Fibroblast of the aortic adventitia (primary cell): ENCODE data around the gene DAAM2. TPM values are rescaled to one million over a fixed set of nuclear protein-coding genes. Genes with fewer than 3 reads are reported as not detected.

ENCODE experiments used
- DNase-seq: peaks from one replicate; pipeline ENCODE4 v3.0.0-alpha.2; 2010; ENCODE audit warnings: low read depth
- H3K4me3 ChIP-seq: 2 replicates; pipeline ENCODE4 v1.5.1; 2011; ENCODE audit warnings: low read depth, mild to moderate bottlenecking, control low read depth, low read length, moderate library complexity
- total RNA-seq: library from RNA; depleted of rRNA; stranded (reverse); fragments of >200 nt; gene quantifications from 2 replicates; pipeline ENCODE4 v1.2.3, GENCODE V29; 2012; ENCODE audit warnings: low replicate concordance
- TF ChIP-seq, protein P1 (sequence below): IDR thresholded peaks from 2 replicates; pipeline ENCODE4 v1.5.1; 2011; ENCODE audit warnings: mild to moderate bottlenecking, low read length, control low read depth, inconsistent platforms; ENCODE audit not compliant: insufficient read depth

Gene DAAM2
- total RNA-seq, 1 donor, result 3.4 TPM

DNA sequence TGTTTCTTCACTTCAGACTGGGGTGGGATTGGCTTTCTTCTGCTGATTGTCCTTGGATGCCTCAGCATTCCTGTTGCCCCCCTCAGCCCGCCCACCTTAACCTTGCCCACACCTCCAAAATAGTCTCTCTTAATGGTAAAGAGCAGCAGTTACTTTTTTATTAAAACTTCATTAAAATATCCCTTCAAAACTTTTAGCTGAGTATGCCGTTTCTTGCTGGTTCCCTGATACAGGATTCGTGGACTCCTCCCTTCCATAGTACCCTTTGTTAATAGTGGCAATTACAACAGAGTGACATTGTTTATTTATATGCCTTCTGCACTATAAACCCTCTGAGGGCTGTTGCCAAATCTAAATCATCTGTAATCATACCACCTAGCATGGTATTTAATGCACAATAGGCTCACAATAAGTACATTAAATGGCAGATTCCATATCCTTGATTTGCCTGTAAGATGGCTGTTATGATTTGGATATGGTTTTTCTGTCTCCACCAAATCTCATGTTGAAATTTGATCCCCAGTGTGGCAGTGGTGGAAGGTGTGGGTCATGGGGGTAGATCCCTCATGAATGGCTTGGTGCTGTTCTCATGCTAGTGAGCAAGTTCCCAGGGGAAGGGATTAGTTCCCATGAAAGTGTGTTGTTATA is 145.6 kb downstream of the DAAM2 start:
- no peak for DNase-seq
- TF ChIP-seq, protein P1, sequence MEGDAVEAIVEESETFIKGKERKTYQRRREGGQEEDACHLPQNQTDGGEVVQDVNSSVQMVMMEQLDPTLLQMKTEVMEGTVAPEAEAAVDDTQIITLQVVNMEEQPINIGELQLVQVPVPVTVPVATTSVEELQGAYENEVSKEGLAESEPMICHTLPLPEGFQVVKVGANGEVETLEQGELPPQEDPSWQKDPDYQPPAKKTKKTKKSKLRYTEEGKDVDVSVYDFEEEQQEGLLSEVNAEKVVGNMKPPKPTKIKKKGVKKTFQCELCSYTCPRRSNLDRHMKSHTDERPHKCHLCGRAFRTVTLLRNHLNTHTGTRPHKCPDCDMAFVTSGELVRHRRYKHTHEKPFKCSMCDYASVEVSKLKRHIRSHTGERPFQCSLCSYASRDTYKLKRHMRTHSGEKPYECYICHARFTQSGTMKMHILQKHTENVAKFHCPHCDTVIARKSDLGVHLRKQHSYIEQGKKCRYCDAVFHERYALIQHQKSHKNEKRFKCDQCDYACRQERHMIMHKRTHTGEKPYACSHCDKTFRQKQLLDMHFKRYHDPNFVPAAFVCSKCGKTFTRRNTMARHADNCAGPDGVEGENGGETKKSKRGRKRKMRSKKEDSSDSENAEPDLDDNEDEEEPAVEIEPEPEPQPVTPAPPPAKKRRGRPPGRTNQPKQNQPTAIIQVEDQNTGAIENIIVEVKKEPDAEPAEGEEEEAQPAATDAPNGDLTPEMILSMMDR, result no peak
- H3K4me3 ChIP-seq, result no peak overlapping the region

DNA sequence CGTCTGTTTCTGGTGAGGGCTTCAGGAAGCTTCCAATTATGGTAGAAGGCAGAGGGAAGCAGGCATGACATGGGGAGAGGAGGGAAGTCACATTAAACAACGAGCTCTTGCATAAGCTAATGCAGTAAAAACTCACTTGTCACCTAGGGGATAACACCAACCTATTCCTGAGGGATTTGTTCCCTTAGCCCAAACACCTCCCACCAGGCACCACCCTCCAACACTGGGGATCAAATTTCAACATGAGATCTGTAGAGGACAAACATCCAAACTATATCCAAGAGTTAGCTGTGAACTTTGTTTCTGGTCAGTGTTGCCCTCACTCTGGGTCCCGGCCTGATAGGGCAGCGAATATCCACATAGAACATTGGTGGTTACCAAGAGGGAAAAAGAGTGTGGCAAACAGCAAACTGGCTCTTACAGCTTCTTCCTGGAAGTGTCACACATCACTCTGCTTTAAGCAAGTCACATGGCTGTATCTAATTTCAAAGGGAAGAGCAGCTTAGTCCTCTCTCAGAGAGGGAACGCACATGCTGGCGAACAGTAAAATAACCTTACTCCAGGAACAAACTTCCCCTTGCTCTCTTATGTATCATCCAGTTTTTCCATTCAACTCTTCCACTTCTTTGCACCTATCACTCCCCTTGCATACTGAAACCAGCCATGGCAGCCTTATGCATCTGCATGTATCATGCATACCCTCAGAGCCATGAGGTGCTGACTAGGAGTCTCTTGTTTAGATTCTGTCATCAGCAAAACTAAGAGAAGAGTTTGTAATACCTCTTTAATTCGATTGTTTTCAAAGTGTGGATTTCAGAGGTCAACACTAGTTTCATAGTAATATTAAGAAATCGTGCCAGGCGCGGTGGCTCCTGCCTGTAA is 146.8 kb downstream of the DAAM2 start:
- DNase-seq, result no peak
- TF ChIP-seq, protein P1, result no peak
- no peak overlapping the region for H3K4me3 ChIP-seq

DNA sequence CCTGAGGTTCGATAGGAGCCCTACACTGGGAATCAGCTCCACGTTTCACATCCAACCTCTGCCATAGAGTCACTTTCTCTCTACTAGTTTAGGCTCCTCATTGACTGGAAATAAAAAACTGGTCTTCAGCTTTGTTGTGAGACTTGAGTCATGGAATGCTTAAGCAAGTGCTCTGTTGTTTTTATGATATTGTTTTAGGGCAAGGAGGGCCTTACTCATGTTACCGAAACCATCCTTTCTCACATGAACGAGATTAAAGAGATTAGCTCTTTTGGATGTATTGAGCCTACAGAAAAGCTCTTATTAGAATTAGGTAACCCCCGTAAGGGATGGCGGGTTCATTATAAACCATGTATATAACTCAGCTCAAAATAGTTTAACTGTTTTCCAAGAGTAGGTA is 149.0 kb downstream of the DAAM2 start:
- H3K4me3 ChIP-seq, result no peak overlapping the region
- no peak for DNase-seq
- TF ChIP-seq, protein P1, result no peak

DNA sequence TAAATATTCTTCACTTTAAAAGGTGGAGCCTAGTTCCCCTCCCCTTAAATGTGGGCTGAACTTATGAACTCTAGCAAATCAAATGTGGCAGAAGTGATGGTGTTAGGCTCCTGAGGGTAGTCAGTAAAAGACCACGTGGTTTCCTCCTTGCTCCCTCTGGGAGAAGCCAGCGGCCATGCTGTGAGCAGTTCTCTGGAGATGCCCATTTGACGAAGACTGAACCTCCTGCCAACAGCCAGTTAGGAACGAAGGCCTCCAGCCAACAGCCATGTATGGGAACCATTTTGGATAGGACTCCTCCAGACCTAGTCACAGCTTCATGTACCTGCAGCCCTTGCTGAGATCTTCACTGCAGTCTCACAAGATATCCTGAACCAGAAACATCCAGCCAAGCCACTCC is 149.6 kb downstream of the DAAM2 start:
- H3K4me3 ChIP-seq, result no peak overlapping the region
- TF ChIP-seq, protein P1, result no peak
- DNase-seq, result no peak

DNA sequence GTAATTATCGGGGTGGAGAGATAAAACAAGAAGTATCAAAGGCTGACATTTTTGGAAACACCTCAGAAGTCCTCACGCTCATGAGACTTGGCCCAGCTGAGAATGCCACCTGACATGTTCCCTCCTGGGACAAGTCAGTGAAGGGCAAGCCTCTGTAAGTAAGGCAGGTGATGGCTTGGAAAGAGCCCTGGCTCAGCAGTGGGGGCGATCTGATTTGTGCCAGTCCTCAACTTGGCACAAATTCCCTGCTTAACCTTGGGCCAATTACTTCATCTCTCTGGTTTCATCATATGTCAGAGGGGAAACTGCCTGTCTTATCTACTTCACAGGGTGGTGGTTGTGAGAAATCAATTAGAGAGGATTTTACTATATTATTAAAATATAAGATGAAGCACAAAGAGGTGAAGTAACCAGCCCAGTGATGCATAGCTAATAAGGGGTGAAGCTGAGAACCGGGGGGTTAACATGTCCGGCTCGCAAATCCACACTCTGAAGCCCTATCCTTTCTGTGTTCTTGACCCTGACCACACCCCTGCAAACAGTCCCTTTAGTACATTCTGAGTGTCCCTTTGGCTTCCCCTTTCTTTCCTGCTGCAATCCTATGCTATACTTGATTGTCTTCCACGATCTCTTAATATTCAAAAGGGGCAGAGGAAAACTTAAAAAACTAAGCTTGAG is 150.9 kb downstream of the DAAM2 start:
- TF ChIP-seq, protein P1, result no peak
- no peak for DNase-seq
- no peak overlapping the region for H3K4me3 ChIP-seq

DNA sequence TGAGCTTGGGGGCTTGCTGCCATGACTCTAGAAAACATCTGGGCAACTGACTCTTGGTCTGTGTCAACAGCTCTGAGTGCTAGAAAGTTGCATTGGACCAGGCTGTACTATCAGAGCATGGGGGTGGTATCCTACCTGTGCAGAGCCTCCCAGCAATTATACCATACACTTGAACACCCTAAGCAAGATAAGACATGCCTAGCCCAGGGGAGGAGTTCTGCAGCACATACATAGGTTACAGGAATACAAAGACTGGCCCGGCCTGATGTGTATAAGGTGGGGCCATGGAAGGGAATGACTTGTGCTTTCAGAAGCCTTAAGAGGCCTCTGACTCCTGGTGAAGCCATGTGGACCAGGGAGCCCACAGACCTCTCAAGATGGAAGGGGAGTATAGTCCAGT is 153.4 kb downstream of the DAAM2 start:
- no peak overlapping the region for H3K4me3 ChIP-seq
- TF ChIP-seq, protein P1, result no peak
- DNase-seq, result no peak
